ENCODE data around the gene PPP2R5C.

PPP2R5C gene

GRCh38 chr14:101808894-101809670 lies 47.6 kb downstream of the PPP2R5C start:
- intact Hi-C loops (cut with DNase I): no loop called here
- DNase-seq: no peak

- intact Hi-C loops (cut with DNase I): no loop called here
- DNase-seq: peak; percentile 74 to 98 (median 84)
Observed at GRCh38 chr14:101809671-101810514, 48.4 kb downstream of the PPP2R5C start.

- intact Hi-C loops (cut with DNase I): no loop called here
- no peak for DNase-seq
Observed at GRCh38 chr14:101810897-101811621, 49.5 kb downstream of the PPP2R5C start.

- DNase-seq: no peak
- intact Hi-C loops (cut with DNase I): no loop called here
Observed at GRCh38 chr14:101812071-101812470, 50.6 kb downstream of the PPP2R5C start.

GRCh38 chr14:101813171-101813759 lies 51.8 kb downstream of the PPP2R5C start:
- no peak for DNase-seq
- intact Hi-C loops (cut with DNase I): no loop called here

GRCh38 chr14:101813833-101814232 lies 52.3 kb downstream of the PPP2R5C start:
- no peak for DNase-seq
- intact Hi-C loops (cut with DNase I): no loop called here

- no peak for DNase-seq
- intact Hi-C loops (cut with DNase I): no loop called here
Observed at GRCh38 chr14:101814934-101815333, 53.4 kb downstream of the PPP2R5C start.

- DNase-seq: no peak
- intact Hi-C loops (cut with DNase I): no loop called here
Observed at GRCh38 chr14:101815994-101816393, 54.5 kb downstream of the PPP2R5C start.

- intact Hi-C loops (cut with DNase I): no loop called here
- DNase-seq: no peak
Observed at GRCh38 chr14:101817501-101818001, 56.0 kb downstream of the PPP2R5C start.

GRCh38 chr14:101819251-101819990 lies 57.9 kb downstream of the PPP2R5C start:
- no peak for DNase-seq
- intact Hi-C loops (cut with DNase I): no loop called here

- intact Hi-C loops (cut with DNase I): no loop called here
- DNase-seq: no peak
Observed at GRCh38 chr14:101820283-101820798, 58.8 kb downstream of the PPP2R5C start.

- intact Hi-C loops (cut with DNase I): no loop called here
Observed at GRCh38 chr14:101821528-101821927, 60.0 kb downstream of the PPP2R5C start.

GRCh38 chr14:101823066-101823465 lies 61.6 kb downstream of the PPP2R5C start:
- intact Hi-C loops (cut with DNase I): no loop called here
- no peak for DNase-seq

More at GRCh38 chr14:101821528-101821927, 60.0 kb downstream of the PPP2R5C start:
- no peak for DNase-seq

- intact Hi-C loops (cut with DNase I): no loop called here
- no peak for DNase-seq
Observed at GRCh38 chr14:101823511-101824120, 62.1 kb downstream of the PPP2R5C start.

- intact Hi-C loops (cut with DNase I): no loop called here
- no peak for DNase-seq
Observed at GRCh38 chr14:101824339-101824727, 62.8 kb downstream of the PPP2R5C start.

GRCh38 chr14:101825797-101826196 lies 64.3 kb downstream of the PPP2R5C start:
- DNase-seq: no peak
- intact Hi-C loops (cut with DNase I): no loop called here

- intact Hi-C loops (cut with DNase I): no loop called here
- no peak for DNase-seq
Observed at GRCh38 chr14:101826351-101826750, 64.8 kb downstream of the PPP2R5C start.

- DNase-seq: no peak
- intact Hi-C loops (cut with DNase I): no loop called here
Observed at GRCh38 chr14:101827286-101827685, 65.8 kb downstream of the PPP2R5C start.

GRCh38 chr14:101828046-101828445 lies 66.5 kb downstream of the PPP2R5C start:
- intact Hi-C loops (cut with DNase I): no loop called here
- DNase-seq: no peak

Data from posterior cingulate gyrus (tissue), 11 donors.